ENCODE measurements around the gene IFT20. TPM values are rescaled to one million over a fixed set of nuclear protein-coding genes. Genes with fewer than 3 reads are reported as not detected.

Gene IFT20
- total RNA-seq, result 63.7 to 70.2 TPM (median 64.3 TPM) in 3 replicates
- long read RNA-seq, transcript IFT20-214 (6 exons, 1,071 nt), result minor isoform, 14 of 58 reads
- long read RNA-seq, transcript IFT20-213 (1 exons, 1,485 nt), result minor isoform, 5 of 58 reads
- long read RNA-seq, transcript IFT20-203 (5 exons, 825 nt), result major isoform, 32 of 58 reads
- long read RNA-seq, partial matches to known transcripts, result 4 of 58 reads
- long read RNA-seq, other reads (novel, unspliced or antisense), result 2 of 58 reads

DNA sequence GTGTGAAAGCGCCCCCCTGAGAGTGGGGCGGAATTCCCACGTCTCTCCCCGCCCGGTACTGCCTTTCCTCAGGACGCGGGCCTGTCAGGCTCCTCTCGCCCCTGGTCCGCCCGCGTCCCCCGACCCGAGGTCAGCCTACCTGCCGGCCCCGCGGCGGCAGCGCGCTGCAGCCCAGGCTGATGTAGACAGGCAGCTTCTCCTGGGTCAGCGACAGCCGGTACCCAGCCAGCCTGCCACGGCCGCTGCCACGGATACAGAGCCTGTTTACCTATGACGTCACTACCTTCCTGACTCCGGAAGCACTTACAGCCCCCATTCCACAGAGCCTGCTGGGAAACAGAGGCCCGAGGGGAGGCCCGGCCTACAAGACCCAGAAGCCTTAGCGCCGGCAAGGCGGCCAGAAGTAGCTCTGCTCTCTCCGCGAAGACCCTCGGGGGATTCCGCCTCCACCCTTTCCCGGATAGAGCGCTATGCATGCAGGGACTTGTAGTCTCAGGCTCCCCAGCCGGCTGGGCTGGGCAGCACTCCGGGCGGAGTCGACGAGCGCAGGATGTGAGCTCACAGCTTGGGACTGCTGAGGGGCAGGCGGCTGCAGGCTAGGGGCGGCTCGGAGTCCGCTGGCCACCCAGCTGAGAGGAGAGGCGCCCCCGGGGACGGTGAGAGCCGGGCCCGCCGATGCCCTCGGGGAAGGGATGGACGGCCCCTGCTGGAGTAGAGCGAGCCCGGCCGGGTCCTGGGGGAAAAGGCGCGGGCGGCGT lies at the start of gene IFT20, which contains the start of gene TNFAIP1:
TSS of gene IFT20 (minus strand) at position 272 of the 758 bp plus-strand sequence. CDS start 3,487 bp downstream, outside the sequence.
TSS of gene TNFAIP1 (plus strand) at position 561 of the 758 bp plus-strand sequence. CDS start 3,761 bp downstream, outside the sequence.
- Mint-ChIP-seq H3K36me3 (ENCODE audit: low read depth) (peaks cover 13% of the 10 kb centered on the region), H3K4me3 (ENCODE audit: unreplicated experiment) (peak within 1 kb of the TSS; percentile 93), H3K9me3 (ENCODE audit: low read depth) (no peaks in the 10 kb centered on the region), H3K27ac (ENCODE audit: unreplicated experiment) (peak within 1 kb of the TSS; percentile 99), H3K4me1 (ENCODE audit: low read depth) (peaks cover 58% of the 10 kb centered on the region), H3K27me3 (ENCODE audit: low read depth) (no peaks in the 10 kb centered on the region)
- DNase-seq (ENCODE audit: low spot score), result peak; percentile 100
- TF ChIP-seq CTCF (IDR thresholded peaks at IDR 0.05), result peak; percentile 16

DNA sequence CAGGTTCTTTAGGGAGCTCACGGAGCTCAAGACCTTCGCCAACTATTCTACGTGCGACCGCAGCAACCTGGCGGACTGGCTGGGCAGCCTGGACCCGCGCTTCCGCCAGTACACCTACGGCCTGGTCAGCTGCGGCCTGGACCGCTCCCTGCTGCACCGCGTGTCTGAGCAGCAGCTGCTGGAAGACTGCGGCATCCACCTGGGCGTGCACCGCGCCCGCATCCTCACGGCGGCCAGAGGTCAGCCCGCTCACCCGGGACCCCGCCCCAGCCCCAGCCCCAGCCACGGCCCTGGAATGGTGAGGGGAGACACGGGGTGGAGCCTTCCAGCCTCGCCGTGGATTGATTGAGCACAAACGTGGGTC lies 49.7 kb upstream of the IFT20 start:
- no peak for DNase-seq (ENCODE audit: low spot score)
- Mint-ChIP-seq H3K27ac (ENCODE audit: unreplicated experiment) (no peak overlapping the region), H3K4me3 (ENCODE audit: unreplicated experiment) (no peak overlapping the region), H3K27me3 (ENCODE audit: low read depth) (no peaks in the 10 kb centered on the region), H3K4me1 (ENCODE audit: low read depth) (no peaks in the 10 kb centered on the region), H3K36me3 (ENCODE audit: low read depth) (peaks cover 24% of the 10 kb centered on the region), H3K9me3 (ENCODE audit: low read depth) (no peaks in the 10 kb centered on the region)
- TF ChIP-seq CTCF (IDR thresholded peaks at IDR 0.05), result no peak

DNA sequence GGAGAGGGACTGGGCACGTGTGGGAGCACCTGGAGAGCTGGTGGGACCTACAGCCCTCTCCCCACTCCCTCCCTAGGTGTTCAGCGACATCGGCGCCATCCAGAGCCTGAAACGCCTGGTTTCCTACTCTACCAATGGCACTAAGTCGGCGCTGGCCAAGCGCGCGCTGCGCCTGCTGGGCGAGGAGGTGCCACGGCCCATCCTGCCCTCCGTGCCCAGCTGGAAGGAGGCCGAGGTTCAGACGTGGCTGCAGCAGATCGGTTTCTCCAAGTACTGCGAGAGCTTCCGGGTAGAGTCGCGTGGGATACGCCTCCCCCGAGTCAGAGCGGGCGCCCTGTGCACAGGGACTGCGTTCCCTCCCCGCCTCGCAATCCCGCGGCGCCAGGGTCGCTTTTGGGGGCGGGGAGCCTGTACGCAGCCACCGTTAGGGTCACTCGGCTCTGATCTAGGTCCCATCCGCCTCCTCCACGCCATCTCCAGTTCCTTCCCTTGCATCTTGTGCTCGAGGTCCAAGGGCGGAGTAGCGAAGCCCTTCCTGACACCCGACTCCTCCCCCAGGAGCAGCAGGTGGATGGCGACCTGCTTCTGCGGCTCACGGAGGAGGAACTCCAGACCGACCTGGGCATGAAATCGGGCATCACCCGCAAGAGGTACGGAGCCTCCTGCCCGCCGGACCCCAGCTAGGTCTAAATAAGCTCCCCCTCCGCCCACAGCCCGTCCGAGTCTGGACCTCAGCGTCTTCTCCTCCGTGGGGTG lies 49.2 kb upstream of the IFT20 start:
- TF ChIP-seq CTCF (IDR thresholded peaks at IDR 0.05), result no peak
- Mint-ChIP-seq H3K27ac (ENCODE audit: unreplicated experiment) (no peak overlapping the region), H3K27me3 (ENCODE audit: low read depth) (no peaks in the 10 kb centered on the region), H3K4me3 (ENCODE audit: unreplicated experiment) (no peak overlapping the region), H3K9me3 (ENCODE audit: low read depth) (no peaks in the 10 kb centered on the region), H3K36me3 (ENCODE audit: low read depth) (peaks cover 19% of the 10 kb centered on the region), H3K4me1 (ENCODE audit: low read depth) (no peaks in the 10 kb centered on the region)
- peak; percentile 86 for DNase-seq (ENCODE audit: low spot score)

DNA sequence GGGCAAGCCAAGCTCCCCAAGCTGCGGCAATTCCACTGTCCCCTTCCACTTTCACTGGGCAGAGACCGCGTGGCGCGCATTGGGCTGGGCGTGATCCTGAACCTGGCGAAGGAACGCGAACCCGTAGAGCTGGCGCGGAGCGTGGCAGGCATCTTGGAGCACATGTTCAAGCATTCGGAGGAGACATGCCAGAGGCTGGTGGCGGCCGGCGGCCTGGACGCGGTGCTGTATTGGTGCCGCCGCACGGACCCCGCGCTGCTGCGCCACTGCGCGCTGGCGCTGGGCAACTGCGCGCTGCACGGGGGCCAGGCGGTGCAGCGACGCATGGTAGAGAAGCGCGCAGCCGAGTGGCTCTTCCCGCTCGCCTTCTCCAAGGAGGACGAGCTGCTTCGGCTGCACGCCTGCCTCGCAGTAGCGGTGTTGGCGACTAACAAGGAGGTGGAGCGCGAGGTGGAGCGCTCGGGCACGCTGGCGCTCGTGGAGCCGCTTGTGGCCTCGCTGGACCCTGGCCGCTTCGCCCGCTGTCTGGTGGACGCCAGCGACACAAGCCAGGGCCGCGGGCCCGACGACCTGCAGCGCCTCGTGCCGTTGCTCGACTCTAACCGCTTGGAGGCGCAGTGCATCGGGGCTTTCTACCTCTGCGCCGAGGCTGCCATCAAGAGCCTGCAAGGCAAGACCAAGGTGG lies 46.0 kb upstream of the IFT20 start:
- DNase-seq (ENCODE audit: low spot score), result peak; percentile 87
- TF ChIP-seq CTCF (IDR thresholded peaks at IDR 0.05), result no peak
- Mint-ChIP-seq H3K4me3 (ENCODE audit: unreplicated experiment) (no peak overlapping the region), H3K36me3 (ENCODE audit: low read depth) (peaks cover 10% of the 10 kb centered on the region), H3K4me1 (ENCODE audit: low read depth) (no peaks in the 10 kb centered on the region), H3K9me3 (ENCODE audit: low read depth) (no peaks in the 10 kb centered on the region), H3K27me3 (ENCODE audit: low read depth) (no peaks in the 10 kb centered on the region), H3K27ac (ENCODE audit: unreplicated experiment) (no peak overlapping the region)

Data from chondrocyte (in vitro differentiated cells).